HEK293 (cell line): Measurements from ENCODE around the gene BLVRB.

Experiments
- BCL6B ChIP-seq: fragments of 450-650 bp; formaldehyde crosslinking; IDR thresholded peaks from 2 replicates; pipeline ENCODE4 v1.5.1; 2017; ENCODE audit warnings: missing biosample characterization, missing genetic modification characterization
- FEZF1 ChIP-seq: fragments of 450-650 bp; formaldehyde crosslinking; IDR thresholded peaks from 2 replicates; pipeline ENCODE4 v1.5.1; 2016; ENCODE audit warnings: missing biosample characterization, missing genetic modification characterization
- GLIS1 ChIP-seq: fragments of 450-650 bp; formaldehyde crosslinking; IDR thresholded peaks from 2 replicates; pipeline ENCODE4 v1.5.1; 2016; ENCODE audit warnings: missing biosample characterization, missing genetic modification characterization
- KLF16 ChIP-seq: fragments of 450-650 bp; formaldehyde crosslinking; IDR thresholded peaks from 2 replicates; pipeline ENCODE4 v1.5.1; 2017; ENCODE audit warnings: missing biosample characterization, missing genetic modification characterization
- PRDM10 ChIP-seq: fragments of 450-650 bp; formaldehyde crosslinking; IDR thresholded peaks from 2 replicates; pipeline ENCODE4 v1.5.1; 2016; ENCODE audit warnings: missing biosample characterization, missing genetic modification characterization
- PRDM4 ChIP-seq: fragments of 450-650 bp; formaldehyde crosslinking; IDR thresholded peaks from 2 replicates; pipeline ENCODE4 v1.5.1; 2017; ENCODE audit warnings: missing biosample characterization, missing genetic modification characterization
- TRIM28 ChIP-seq: IDR thresholded peaks from 2 replicates; pipeline ENCODE4 v1.6.1; 2011; ENCODE audit warnings: low read length, control low read depth, borderline replicate concordance
- ZBTB10 ChIP-seq: fragments of 450-650 bp; formaldehyde crosslinking; IDR thresholded peaks from 2 replicates; pipeline ENCODE4 v1.5.1; 2016; ENCODE audit warnings: missing biosample characterization, missing genetic modification characterization
- ZBTB49 ChIP-seq: fragments of 450-650 bp; formaldehyde crosslinking; IDR thresholded peaks from 2 replicates; pipeline ENCODE4 v1.5.1; 2016; ENCODE audit warnings: missing biosample characterization, missing genetic modification characterization, low read depth
- ZFP37 ChIP-seq: fragments of 450-650 bp; formaldehyde crosslinking; IDR thresholded peaks from 2 replicates; pipeline ENCODE4 v1.5.1; 2016; ENCODE audit warnings: missing biosample characterization, missing genetic modification characterization
- ZNF10 ChIP-seq: fragments of 450-650 bp; formaldehyde crosslinking; IDR thresholded peaks from 2 replicates; pipeline ENCODE4 v1.5.1; 2017; ENCODE audit warnings: missing biosample characterization, missing genetic modification characterization
- ZNF138 ChIP-seq: fragments of 450-650 bp; formaldehyde crosslinking; IDR thresholded peaks from 2 replicates; pipeline ENCODE4 v1.5.1; 2016; ENCODE audit warnings: missing biosample characterization, missing genetic modification characterization, borderline replicate concordance
- ZNF16 ChIP-seq: fragments of 450-650 bp; formaldehyde crosslinking; IDR thresholded peaks from 2 replicates; pipeline ENCODE4 v1.5.1; 2016; ENCODE audit warnings: low read depth, missing biosample characterization, missing genetic modification characterization
- ZNF19 ChIP-seq: fragments of 450-650 bp; formaldehyde crosslinking; IDR thresholded peaks from 2 replicates; pipeline ENCODE4; 2016; ENCODE audit warnings: missing biosample characterization, missing genetic modification characterization, low read depth
- ZNF266 ChIP-seq: fragments of 450-650 bp; formaldehyde crosslinking; IDR thresholded peaks from 2 replicates; pipeline ENCODE4 v1.5.1; 2016; ENCODE audit warnings: missing biosample characterization, missing genetic modification characterization, low read depth
- ZNF292 ChIP-seq: fragments of 450-650 bp; formaldehyde crosslinking; IDR thresholded peaks from 2 replicates; pipeline ENCODE4 v1.5.1; 2016; ENCODE audit warnings: low read depth, missing biosample characterization, missing genetic modification characterization, borderline replicate concordance
- ZNF350 ChIP-seq: fragments of 450-650 bp; formaldehyde crosslinking; IDR thresholded peaks from 2 replicates; pipeline ENCODE4 v1.5.0; 2017; ENCODE audit warnings: missing biosample characterization, mild to moderate bottlenecking, missing genetic modification characterization
- ZNF473 ChIP-seq: fragments of 450-650 bp; formaldehyde crosslinking; IDR thresholded peaks from 2 replicates; pipeline ENCODE4 v1.5.1; 2017; ENCODE audit warnings: missing biosample characterization, missing genetic modification characterization
- ZNF558 ChIP-seq: fragments of 450-650 bp; formaldehyde crosslinking; IDR thresholded peaks from 2 replicates; pipeline ENCODE4 v1.5.1; 2016; ENCODE audit warnings: missing biosample characterization, missing genetic modification characterization
- ZNF561 ChIP-seq: fragments of 450-650 bp; IDR thresholded peaks from 2 replicates; pipeline ENCODE4 v1.5.1; 2018; ENCODE audit warnings: missing biosample characterization, missing genetic modification characterization, borderline replicate concordance
- ZNF664 ChIP-seq: fragments of 450-650 bp; formaldehyde crosslinking; IDR thresholded peaks from 2 replicates; pipeline ENCODE4 v1.5.1; 2016; ENCODE audit warnings: missing biosample characterization, missing genetic modification characterization
- ZNF830 ChIP-seq: fragments of 450-650 bp; IDR thresholded peaks from 2 replicates; pipeline ENCODE4 v1.5.0; 2018; ENCODE audit warnings: missing biosample characterization, missing genetic modification characterization, low read depth, mild to moderate bottlenecking, moderate library complexity
- ZNF837 ChIP-seq: fragments of 450-650 bp; formaldehyde crosslinking; IDR thresholded peaks from 2 replicates; pipeline ENCODE4 v1.5.1; 2016; ENCODE audit warnings: missing biosample characterization, missing genetic modification characterization
- ZNF843 ChIP-seq: fragments of 450-650 bp; formaldehyde crosslinking; IDR thresholded peaks from 2 replicates; pipeline ENCODE4 v1.5.1; 2016; ENCODE audit warnings: missing biosample characterization, missing genetic modification characterization
- ZSCAN16 ChIP-seq: fragments of 450-650 bp; formaldehyde crosslinking; IDR thresholded peaks from 2 replicates; pipeline ENCODE4 v1.5.1; 2016; ENCODE audit warnings: missing biosample characterization, missing genetic modification characterization
- ZSCAN4 ChIP-seq: fragments of 450-650 bp; formaldehyde crosslinking; IDR thresholded peaks from 2 replicates; pipeline ENCODE4 v1.5.1; 2017; ENCODE audit warnings: missing biosample characterization, missing genetic modification characterization
- ZXDB ChIP-seq: fragments of 450-650 bp; formaldehyde crosslinking; IDR thresholded peaks from 2 replicates; pipeline ENCODE4 v1.5.1; 2016; ENCODE audit warnings: missing biosample characterization, missing genetic modification characterization

BLVRB gene

GRCh38 chr19:40465025-40465556 is 454 bp downstream of the BLVRB start (continued):
- TF ChIP-seq ZBTB10 (tag by site-specific recombination) (peak; percentile 86; the same call in 1 of the 2 replicates), BCL6B (tag by site-specific recombination) (0 out of 2 replicates have a peak, but pooled peaks have one; percentile 4), ZNF350 (tag by site-specific recombination) (no peak), ZXDB (peak; percentile 72), TRIM28 (no peak), ZNF837 (tag by site-specific recombination) (no peak), ZNF473 (tag by site-specific recombination) (no peak), ZNF558 (tag by site-specific recombination) (0 out of 2 replicates have a peak, but pooled peaks have one; percentile 16), ZFP37 (tag by site-specific recombination) (peak; percentile 38; the same call in 1 of the 2 replicates), ZNF664 (tag by site-specific recombination) (0 out of 2 replicates have a peak, but pooled peaks have one; percentile 32), ZNF561 (no peak), ZNF843 (no peak), GLIS1 (tag by site-specific recombination) (no peak), ZNF138 (tag by site-specific recombination) (no peak), ZSCAN4 (peak; percentile 15; the same call in 1 of the 2 replicates), ZBTB49 (no peak), ZNF16 (no peak), ZSCAN16 (tag by site-specific recombination) (no peak), ZNF10 (tag by site-specific recombination) (no peak), ZNF830 (no peak), ZNF19 (tag by site-specific recombination) (no peak), ZNF266 (tag by site-specific recombination) (no peak), KLF16 (tag by site-specific recombination) (no peak), PRDM4 (tag by site-specific recombination) (peak; percentile 18; the same call in 1 of the 2 replicates), PRDM10 (tag by site-specific recombination) (peak; percentile 93), FEZF1 (tag by site-specific recombination) (no peak), ZNF292 (tag by site-specific recombination) (no peak)
